ENCODE measurements around the gene SPINDOC. TPM values are rescaled to one million over a fixed set of nuclear protein-coding genes. Genes with fewer than 3 reads are reported as not detected.
"Not testable (repeated sequence)": the region's sequence is repeated elsewhere in the genome, so short reads cannot be mapped to it uniquely, and the experiment has no call there.

The SPINDOC gene
- polyA plus RNA-seq (ENCODE audit: insufficient read length in 4 of 4), result 10 to 100 TPM; 26.7 to 43.9 (median 27.1) TPM

- DNase-seq (ENCODE audit: low read depth in 4 of 4, low spot score in 3 of 4), result peak in 2 of 4 donors; percentile 50
Observed at GRCh38 chr11:63813035-63813562, at the start of gene SPINDOC. SPINDOC (plus strand) TSS chr11:63813456; CDS start chr11:63813687, 231 bp downstream.

- DNase-seq (ENCODE audit: low read depth in 4 of 4, low spot score in 3 of 4), result no peak
Observed at GRCh38 chr11:63763496-63764339, 49.5 kb upstream of the SPINDOC start.

- DNase-seq (ENCODE audit: low read depth in 4 of 4, low spot score in 3 of 4), result no peak
Observed at GRCh38 chr11:63764340-63764678, 48.9 kb upstream of the SPINDOC start.

GRCh38 chr11:63764679-63765647 is 48.3 kb upstream of the SPINDOC start:
- DNase-seq (ENCODE audit: low read depth in 4 of 4, low spot score in 3 of 4), result no peak

DNA sequence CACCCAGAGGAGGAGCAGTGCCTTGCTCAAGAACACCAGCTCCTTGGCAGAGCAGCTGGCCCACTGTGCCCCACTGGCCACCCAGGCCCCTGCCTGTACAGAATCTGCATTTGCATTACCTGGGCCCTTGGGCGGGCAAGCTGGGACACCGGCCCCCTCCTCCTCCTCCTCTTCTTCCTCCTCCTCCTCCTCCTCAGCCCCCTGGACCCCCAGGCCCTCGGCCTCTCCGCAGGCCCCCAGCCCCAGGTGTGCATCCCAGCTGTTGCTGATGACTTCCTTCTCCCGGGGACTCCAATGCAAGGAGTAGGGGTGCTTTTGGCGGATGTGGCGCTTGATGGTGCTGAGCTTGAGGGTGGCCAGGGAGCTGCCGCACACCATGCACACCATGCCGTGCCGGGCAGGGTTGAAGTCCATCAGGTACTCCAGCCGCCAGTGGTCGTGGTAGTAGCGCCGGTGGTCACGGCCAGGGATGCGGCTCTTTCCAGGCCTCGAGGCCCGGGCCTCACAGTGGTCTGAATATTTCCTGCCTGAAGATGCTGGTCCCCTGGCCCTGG is 47.5 kb upstream of the SPINDOC start:
- DNase-seq (ENCODE audit: low read depth in 4 of 4, low spot score in 3 of 4), result no peak

GRCh38 chr11:63766531-63767235 is 46.6 kb upstream of the SPINDOC start:
- no peak for DNase-seq (ENCODE audit: low read depth in 4 of 4, low spot score in 3 of 4)

DNA sequence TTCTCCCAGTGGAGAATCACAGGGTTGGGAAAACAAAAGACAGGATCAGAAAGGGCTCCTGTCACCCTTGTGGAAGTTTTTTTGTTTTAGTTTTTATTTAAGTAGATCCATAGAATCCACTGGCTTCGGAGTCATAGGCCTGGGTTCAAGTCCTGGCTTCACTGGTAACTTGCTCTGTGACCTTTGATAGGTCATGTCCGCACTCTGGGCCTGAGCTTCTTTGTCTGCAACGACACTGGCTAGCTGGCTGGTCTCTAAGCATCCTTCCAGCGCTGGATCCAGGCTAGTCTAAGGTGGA is 46.0 kb upstream of the SPINDOC start:
- no peak for DNase-seq (ENCODE audit: low read depth in 4 of 4, low spot score in 3 of 4)

DNA sequence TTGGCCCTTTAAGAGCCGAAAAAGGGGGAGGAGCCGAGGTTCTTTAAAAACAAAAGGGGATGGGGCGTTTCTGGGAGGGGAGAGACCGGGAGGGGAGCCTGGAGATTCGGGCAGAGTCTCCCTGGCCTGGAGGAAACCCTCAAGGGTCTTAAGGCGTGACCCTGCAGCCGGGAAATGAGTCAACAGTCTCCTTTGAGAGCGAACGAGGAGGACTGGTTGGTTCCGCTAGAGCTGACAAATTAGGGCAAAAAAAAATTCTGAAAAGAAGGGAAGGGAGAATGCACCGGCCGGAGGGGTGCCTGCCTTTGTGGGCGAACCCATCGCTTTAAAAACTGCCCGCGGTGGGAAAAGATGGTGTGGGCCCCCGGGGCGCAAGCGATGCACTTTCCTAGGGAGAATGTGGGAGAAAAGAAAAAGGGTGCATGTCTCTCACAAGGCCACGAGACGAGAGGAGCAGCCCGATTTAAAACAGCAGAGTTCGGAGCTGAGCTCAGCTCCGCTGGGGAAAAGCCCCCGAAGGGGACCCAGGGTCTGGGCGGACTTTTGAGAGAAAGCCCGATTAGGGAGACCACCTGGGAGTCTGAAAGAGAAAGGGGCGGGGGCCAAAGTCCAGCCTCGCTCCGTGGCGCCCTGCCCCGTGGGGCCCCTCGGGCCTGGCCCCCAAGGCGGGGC is 45.6 kb upstream of the SPINDOC start:
- DNase-seq (ENCODE audit: low read depth in 4 of 4, low spot score in 3 of 4), result no peak

DNA sequence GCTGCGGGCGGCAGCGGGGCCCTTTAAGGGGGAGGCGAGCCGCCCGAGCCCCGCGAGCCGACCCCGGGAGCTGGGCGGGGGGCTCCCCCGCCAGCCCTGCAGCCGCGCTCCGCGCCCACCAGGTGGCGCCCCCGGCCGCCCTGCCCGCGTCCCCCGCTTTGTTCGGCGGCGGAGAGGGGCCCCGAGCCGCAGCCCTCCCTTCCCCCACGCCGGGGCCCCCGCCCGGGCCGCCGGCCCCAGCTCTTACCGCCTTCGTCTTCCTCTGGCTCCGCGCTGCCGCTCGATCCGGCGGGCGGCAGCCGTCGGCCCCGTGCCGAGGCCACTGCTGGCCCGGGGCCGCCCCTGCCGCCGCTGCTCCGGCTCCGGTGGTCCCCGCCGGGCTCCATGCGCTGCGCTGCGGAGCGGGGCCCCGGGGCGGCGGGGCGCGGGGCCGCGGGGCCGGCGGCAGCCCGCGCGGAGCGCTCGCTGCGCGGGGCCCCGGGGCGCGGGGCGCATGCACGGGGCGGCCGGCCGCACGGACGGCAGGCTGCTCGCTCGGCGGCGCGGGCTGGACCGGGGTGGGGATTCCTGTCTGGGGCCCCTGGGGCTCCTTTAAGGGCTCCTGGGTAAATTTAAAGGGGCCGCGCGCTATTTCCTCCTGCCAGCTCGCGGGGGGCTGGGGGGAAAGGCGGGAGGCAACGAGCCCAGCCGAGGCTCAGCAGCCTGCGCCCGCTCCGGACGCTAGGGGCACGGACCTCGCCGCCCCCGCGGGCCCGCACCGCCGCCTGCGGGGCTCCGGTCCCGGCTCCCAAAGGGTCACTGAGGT is 44.8 kb upstream of the SPINDOC start, which contains the start of gene ZFTA:
Gene ZFTA, minus strand, starts transcription at position 539 of the 805 bp plus-strand sequence. Its CDS starts 153 bp downstream, at position 386.
- DNase-seq (ENCODE audit: low read depth in 4 of 4, low spot score in 3 of 4), result no peak

- DNase-seq (ENCODE audit: low read depth in 4 of 4, low spot score in 3 of 4), result no peak
Observed at GRCh38 chr11:63769042-63769713, 44.1 kb upstream of the SPINDOC start.

- DNase-seq (ENCODE audit: low read depth in 4 of 4, low spot score in 3 of 4), result no peak
Observed at GRCh38 chr11:63769714-63770455, 43.4 kb upstream of the SPINDOC start.

DNA sequence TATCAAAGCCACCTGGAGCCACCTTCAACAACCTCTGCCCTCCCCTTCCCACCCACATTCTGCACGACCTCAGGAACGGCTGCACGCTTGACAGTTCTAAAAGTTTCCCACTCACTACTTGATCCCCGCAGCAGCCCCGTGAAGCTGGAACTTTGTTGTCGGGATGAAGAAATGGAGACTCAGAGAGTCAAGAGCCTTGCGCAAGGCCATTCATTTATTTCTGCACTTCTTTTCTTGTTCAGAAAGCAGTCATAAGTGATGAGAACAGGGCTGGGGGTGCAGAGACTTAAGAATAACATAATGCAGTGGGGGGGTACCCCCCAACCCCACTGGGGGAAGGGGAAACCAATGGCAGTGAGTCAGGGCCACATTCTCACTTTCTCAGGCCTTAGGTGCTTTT is 42.5 kb upstream of the SPINDOC start:
- DNase-seq (ENCODE audit: low read depth in 4 of 4, low spot score in 3 of 4), result no peak

DNA sequence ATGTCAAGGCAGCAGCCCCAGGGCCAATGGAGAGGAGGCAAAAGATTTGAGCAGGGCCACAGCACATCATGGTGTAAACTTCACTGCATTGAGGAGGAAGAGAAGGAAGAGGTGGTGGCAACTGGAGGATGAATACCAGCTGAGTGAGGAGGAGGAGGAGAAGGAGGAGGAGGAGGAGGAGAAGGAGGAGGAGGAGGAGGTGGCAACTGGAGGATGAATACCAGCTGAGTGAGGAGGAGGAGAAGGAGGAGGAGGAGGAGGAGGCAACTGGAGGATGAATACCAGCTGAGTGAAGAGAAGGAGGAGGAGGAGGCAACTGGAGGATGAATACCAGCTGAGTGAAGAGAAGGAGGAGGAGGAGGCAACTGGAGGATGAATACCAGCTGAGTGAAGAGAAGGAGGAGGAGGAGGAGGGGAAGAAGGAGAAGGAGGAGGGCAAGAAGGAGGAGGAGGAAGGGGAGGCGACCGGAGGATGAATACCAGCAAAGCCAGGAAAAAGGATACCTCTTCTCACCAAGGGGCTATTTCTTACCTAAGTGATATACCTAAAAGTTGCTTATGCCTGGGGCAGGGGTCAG is 41.4 kb upstream of the SPINDOC start:
- not testable (repeated sequence) for DNase-seq (ENCODE audit: low read depth in 4 of 4, low spot score in 3 of 4)

DNA sequence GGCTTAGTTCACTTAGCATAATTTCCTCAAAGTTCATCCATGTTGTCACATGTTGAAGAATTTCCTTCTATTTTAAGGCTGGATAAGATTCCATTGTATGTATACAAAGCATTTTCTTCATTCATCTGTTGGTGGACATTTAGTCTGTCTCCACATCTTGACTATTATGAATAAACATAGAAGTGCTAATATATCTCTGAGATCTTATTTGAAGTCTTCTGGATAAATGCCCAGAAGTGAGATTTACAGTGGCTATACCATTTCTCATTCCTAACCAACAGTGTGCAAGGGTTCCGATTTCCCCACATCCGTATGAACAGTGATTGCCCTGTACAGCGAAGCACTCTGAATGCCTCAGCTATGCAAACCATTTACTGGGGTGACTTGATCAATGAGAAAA is 38.1 kb upstream of the SPINDOC start:
- no peak for DNase-seq (ENCODE audit: low read depth in 4 of 4, low spot score in 3 of 4)

GRCh38 chr11:63779039-63779438 is 34.2 kb upstream of the SPINDOC start:
- DNase-seq (ENCODE audit: low read depth in 4 of 4, low spot score in 3 of 4), result no peak

GRCh38 chr11:63782749-63783148 is 30.5 kb upstream of the SPINDOC start:
- DNase-seq (ENCODE audit: low read depth in 4 of 4, low spot score in 3 of 4), result no peak

- DNase-seq (ENCODE audit: low read depth in 4 of 4, low spot score in 3 of 4), result no peak
Observed at GRCh38 chr11:63783925-63784592, 29.2 kb upstream of the SPINDOC start.

All from left renal pelvis (tissue), 4 donors.